ENCODE results near the gene GPC3.

GPC3 gene

DNA sequence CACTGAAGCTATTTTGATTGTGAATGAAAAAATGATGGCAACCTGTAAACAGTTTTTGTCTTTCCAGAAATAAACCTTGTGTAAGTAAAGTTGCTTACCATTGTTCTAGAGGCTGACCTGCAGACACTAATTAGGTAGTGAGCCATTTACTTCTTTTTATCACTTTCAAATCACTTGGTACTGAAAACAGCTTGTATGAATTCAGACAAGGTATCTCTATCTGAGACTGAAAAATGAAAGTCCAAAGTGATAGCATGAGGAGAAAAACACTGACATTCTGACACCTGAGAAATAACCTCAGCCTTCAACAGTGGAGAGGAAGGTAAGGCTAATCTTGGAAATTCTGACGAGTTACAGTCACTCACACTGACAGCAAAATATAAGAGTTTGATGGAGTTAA lies 238.8 kb downstream of the GPC3 start:
- no peak for DNase-seq (ENCODE audit: extremely low spot score)
- POLR2A ChIA-PET, result no interaction called here
- TF ChIP-seq FOXA1 (IDR thresholded peaks at IDR 0.05) (no peak), SUZ12 (IDR thresholded peaks at IDR 0.05) (no peak), HDGF (IDR thresholded peaks at IDR 0.05; ENCODE audit: borderline replicate concordance) (no peak), FOXM1 (IDR thresholded peaks at IDR 0.05; ENCODE audit: borderline replicate concordance) (no peak), LEF1 (IDR thresholded peaks at IDR 0.05; ENCODE audit: borderline replicate concordance) (no peak), CTBP1 (IDR thresholded peaks at IDR 0.05; ENCODE audit: borderline replicate concordance) (no peak), ARNT (IDR thresholded peaks at IDR 0.05) (no peak), BHLHE40 (IDR thresholded peaks at IDR 0.05; ENCODE audit: borderline replicate concordance) (no peak), FOXK2 (IDR thresholded peaks at IDR 0.05) (no peak), L3MBTL2 (conservative IDR thresholded peaks at IDR 0.05) (no peak), NFRKB (IDR thresholded peaks at IDR 0.05) (no peak), TARDBP (IDR thresholded peaks at IDR 0.05) (no peak), SP1 (IDR thresholded peaks at IDR 0.05) (no peak), ELF4 (IDR thresholded peaks at IDR 0.05) (no peak), ZNF384 (IDR thresholded peaks at IDR 0.05) (no peak)
- TF ChIP-seq, protein P1, sequence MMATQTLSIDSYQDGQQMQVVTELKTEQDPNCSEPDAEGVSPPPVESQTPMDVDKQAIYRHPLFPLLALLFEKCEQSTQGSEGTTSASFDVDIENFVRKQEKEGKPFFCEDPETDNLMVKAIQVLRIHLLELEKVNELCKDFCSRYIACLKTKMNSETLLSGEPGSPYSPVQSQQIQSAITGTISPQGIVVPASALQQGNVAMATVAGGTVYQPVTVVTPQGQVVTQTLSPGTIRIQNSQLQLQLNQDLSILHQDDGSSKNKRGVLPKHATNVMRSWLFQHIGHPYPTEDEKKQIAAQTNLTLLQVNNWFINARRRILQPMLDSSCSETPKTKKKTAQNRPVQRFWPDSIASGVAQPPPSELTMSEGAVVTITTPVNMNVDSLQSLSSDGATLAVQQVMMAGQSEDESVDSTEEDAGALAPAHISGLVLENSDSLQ (IDR thresholded peaks at IDR 0.05), result no peak
- CTCF ChIA-PET, result no interaction called here

DNA sequence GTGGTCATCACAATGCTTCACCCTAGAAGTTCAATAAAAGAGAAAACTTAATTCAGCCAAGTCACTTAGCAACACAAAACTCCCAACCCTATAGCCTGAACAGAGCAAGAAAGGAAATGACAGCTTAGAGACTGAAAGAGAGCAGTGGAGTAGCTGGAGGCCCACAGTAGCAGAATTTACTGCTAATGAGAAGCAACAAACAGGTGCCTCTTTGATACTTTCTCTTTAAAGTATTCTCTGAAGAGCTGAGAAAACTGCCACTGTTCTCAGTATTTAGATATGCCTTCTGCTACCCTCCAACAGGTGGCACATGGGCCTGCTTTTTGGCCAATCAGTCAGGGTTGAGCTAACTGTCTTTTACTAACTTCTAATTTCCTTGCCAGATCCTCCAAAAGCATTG lies 240.0 kb downstream of the GPC3 start:
- DNase-seq (ENCODE audit: extremely low spot score), result no peak
- POLR2A ChIA-PET, result no interaction called here
- no peak for TF ChIP-seq TARDBP (IDR thresholded peaks at IDR 0.05)
- CTCF ChIA-PET, result no interaction called here

DNA sequence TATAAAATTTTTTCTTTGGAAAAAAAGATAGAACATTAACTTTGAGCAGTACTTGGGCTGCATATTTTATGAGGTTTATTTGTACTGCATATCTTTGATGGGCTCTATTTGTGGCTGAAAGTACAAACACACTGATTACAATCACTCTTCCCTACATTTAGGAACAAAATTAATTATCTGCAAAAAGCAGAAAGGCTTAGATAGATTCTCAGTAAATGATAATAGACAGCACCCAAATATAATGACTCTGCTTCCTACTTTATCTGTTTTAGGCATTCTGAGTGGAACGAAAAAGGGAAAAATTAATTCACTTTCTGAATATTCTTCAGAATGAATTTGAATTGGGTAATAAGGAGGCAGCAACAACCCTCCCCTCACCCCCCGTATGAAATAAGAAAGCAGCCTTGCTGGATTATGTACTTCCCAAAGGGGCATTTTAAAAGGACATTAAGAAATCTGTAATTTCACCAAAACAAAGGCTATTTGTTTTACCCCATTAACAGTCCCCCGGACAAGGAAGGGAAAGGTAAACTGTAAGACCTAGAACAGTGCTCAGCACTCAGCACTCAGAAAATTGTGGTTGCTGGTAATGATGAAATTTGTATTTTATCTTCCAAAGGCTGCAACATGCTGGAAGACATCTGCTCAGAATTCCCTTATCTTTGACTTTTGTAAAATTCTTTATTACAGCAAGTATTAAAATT lies 242.6 kb downstream of the GPC3 start:
- TF ChIP-seq LEF1 (IDR thresholded peaks at IDR 0.05; ENCODE audit: borderline replicate concordance), result no peak
- TF ChIP-seq SUZ12 (IDR thresholded peaks at IDR 0.05), result no peak
- TF ChIP-seq ZNF384 (IDR thresholded peaks at IDR 0.05), result no peak
- no peak for TF ChIP-seq SP1 (IDR thresholded peaks at IDR 0.05)
- no peak for TF ChIP-seq L3MBTL2 (conservative IDR thresholded peaks at IDR 0.05)
- no peak for TF ChIP-seq TARDBP (IDR thresholded peaks at IDR 0.05)
- no peak for TF ChIP-seq FOXK2 (IDR thresholded peaks at IDR 0.05)
- POLR2A ChIA-PET, result no interaction called here
- CTCF ChIA-PET, result interaction anchor here (0.7 kb wide), 1 partner anchor 268 kb away, joined by 3 read pairs; no protein-coding TSS in a partner anchor

DNA sequence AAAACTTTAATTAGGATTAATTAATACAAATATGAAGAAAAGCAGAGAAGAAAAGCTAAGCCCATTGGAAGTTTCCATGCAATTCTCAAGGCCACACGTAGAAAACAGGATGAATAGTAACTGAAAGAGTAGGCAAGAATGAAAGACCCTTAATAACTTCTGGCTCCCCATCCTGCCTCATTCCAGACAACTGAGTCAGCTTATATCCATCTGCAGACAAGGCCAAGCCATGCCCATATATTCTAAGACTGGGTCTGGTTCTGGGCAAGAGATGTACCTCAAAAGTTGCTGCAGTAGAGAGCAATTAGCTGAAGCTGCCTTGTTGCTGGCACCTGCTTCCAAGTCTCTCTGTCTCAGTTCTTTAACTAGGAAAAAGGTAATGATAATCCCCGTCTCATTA lies 244.1 kb downstream of the GPC3 start:
- ChIA-PET POLR2A (no interaction called here), CTCF (no interaction called here)
- no peak for DNase-seq (ENCODE audit: extremely low spot score)
- no peak for TF ChIP-seq ELF4 (IDR thresholded peaks at IDR 0.05)
- TF ChIP-seq FOXM1 (IDR thresholded peaks at IDR 0.05; ENCODE audit: borderline replicate concordance), result no peak
- no peak for TF ChIP-seq ARNT (IDR thresholded peaks at IDR 0.05)
- TF ChIP-seq TARDBP (IDR thresholded peaks at IDR 0.05), result no peak
- TF ChIP-seq HDGF (IDR thresholded peaks at IDR 0.05; ENCODE audit: borderline replicate concordance), result no peak
- TF ChIP-seq CTBP1 (IDR thresholded peaks at IDR 0.05; ENCODE audit: borderline replicate concordance), result no peak
- TF ChIP-seq, protein P1 (IDR thresholded peaks at IDR 0.05), result no peak

More for the DNA sequence above, 242.6 kb downstream of the GPC3 start:
- DNase-seq (ENCODE audit: extremely low spot score), result no peak

DNA sequence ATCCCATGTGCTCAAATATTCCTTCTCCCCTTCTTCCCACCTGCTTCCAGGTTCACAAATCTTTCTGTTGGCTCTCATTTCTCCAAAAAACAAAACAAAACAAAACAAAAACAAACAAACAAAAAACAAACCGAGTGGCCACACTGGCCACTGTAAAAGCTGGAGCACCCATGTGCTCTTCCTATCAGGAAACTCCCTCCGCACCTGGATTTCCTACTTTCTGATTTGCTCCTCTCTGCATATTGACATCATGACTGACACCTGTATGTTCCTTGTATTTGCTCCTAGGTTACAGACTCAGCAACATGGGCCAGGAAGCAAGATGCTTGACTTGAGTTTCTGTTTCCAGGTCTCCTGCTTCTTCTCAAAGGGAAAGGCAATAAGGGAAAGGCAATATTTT lies 258.8 kb downstream of the GPC3 start:
- TF ChIP-seq L3MBTL2 (conservative IDR thresholded peaks at IDR 0.05) (no peak), LEF1 (IDR thresholded peaks at IDR 0.05; ENCODE audit: borderline replicate concordance) (no peak)
- no peak for DNase-seq (ENCODE audit: extremely low spot score)
- ChIA-PET CTCF (no interaction called here), POLR2A (no interaction called here)

DNA sequence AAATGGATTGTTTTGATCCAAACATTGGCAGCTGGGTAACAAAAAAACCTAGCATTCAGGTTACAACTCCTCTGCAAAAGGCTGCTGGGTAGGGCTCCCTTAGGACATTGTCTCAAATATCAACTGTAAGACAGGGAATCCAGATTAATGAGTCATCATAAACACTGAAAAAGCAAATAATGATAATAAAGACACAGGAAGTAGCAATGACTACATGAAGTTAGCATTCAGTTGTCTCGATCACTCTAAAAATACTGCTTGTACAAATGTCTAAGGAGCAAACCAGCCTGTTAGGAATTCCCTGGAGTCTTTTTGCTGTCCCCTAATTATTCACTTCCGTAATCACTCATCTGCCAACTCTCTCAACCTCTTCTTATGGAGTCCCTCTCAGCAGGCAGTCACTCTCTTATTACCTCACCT lies 259.2 kb downstream of the GPC3 start:
- CTCF ChIA-PET, result no interaction called here
- DNase-seq (ENCODE audit: extremely low spot score), result peak; percentile 14

DNA sequence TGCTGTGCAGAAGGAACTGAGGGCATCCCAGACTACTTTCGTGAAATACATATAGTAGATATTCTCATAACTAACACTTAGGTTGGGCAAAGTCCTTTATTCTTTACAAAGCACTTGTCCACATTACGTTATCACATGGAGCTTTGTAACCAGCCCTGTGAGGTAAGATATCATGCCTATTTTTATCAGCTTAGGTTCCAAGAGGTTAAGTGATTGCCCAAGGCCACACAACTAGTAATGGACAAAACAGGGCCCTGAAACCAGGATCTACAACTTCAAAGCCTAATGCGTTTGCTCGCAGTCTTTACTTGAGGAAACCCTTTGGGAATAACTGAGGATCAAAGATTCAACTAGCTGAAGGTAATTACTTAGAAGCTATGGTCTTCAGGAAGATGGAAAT lies 261.5 kb downstream of the GPC3 start:
- ChIA-PET CTCF (no interaction called here), POLR2A (no interaction called here)
- no peak for DNase-seq (ENCODE audit: extremely low spot score)
- TF ChIP-seq BHLHE40 (IDR thresholded peaks at IDR 0.05; ENCODE audit: borderline replicate concordance) (no peak), ARNT (IDR thresholded peaks at IDR 0.05) (no peak), TARDBP (IDR thresholded peaks at IDR 0.05) (no peak), FOXM1 (IDR thresholded peaks at IDR 0.05; ENCODE audit: borderline replicate concordance) (no peak), SP1 (IDR thresholded peaks at IDR 0.05) (no peak)
- TF ChIP-seq, protein P1 (IDR thresholded peaks at IDR 0.05), result no peak

More for the DNA sequence above, 259.2 kb downstream of the GPC3 start:
- POLR2A ChIA-PET, result no interaction called here
- TF ChIP-seq HDGF (IDR thresholded peaks at IDR 0.05; ENCODE audit: borderline replicate concordance) (no peak), CTBP1 (IDR thresholded peaks at IDR 0.05; ENCODE audit: borderline replicate concordance) (peak; percentile 38; the same call in 1 of the 2 replicates), FOXA1 (IDR thresholded peaks at IDR 0.05) (no peak), ARNT (IDR thresholded peaks at IDR 0.05) (no peak), LEF1 (IDR thresholded peaks at IDR 0.05; ENCODE audit: borderline replicate concordance) (no peak)
- TF ChIP-seq, protein P1 (IDR thresholded peaks at IDR 0.05), result peak; percentile 27; the same call in 1 of the 2 replicates

Data from HEK293T (cell line).